ENCODE results near the gene DGKE. TPM values are rescaled to one million over a fixed set of nuclear protein-coding genes. Genes with fewer than 3 reads are reported as not detected.

The DGKE gene
- polyA plus RNA-seq, 12 donors = 3.2 to 16.0 (median 6.6) TPM; not detected in 1

GRCh38 chr17:56913000-56913311 is 79.0 kb downstream of the DGKE start:
- DNase-seq = no peak

GRCh38 chr17:56913353-56913866 is 79.5 kb downstream of the DGKE start:
- DNase-seq = no peak

- peak; percentile 83 for DNase-seq
These were observed 80.1 kb downstream of the DGKE start, which contains the start of gene TRIM25 for GRCh38 chr17:56913867-56914580. Gene TRIM25 (minus strand): TSS chr17:56914049. CDS start chr17:56913988, 61 bp downstream.

DNA sequence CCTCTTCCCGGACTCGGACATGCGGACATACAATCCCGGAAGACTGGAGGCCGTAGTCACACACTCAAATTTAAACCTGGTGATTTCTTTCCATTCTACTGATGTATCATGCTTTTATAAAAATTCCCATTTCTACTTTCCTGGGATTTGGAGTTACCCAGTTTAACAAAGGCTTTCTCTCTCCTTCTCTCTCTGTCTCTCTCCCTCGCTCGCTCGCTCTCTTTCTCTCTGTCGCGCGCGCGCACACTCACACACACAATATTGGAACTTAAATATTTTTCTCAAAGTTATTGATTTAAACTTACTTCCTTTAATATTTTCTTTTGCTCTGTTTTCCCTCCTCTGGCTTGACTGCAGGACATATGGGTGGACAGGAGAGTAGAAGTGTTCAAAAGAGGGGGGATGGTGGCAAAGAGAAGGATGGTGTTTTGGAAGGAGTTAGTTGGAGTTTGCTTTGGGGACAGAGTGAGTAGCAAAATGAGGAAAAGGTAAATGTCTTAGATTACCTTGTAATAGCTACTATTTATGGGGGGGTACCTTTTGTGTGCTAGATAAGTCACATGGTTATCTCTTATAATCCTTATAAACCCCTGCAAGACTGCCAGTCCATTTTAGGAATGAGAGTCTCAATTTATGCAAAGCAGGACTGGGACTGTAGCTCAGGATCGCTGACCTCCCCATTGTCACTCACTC is 80.8 kb downstream of the DGKE start:
- no peak for DNase-seq

DNA sequence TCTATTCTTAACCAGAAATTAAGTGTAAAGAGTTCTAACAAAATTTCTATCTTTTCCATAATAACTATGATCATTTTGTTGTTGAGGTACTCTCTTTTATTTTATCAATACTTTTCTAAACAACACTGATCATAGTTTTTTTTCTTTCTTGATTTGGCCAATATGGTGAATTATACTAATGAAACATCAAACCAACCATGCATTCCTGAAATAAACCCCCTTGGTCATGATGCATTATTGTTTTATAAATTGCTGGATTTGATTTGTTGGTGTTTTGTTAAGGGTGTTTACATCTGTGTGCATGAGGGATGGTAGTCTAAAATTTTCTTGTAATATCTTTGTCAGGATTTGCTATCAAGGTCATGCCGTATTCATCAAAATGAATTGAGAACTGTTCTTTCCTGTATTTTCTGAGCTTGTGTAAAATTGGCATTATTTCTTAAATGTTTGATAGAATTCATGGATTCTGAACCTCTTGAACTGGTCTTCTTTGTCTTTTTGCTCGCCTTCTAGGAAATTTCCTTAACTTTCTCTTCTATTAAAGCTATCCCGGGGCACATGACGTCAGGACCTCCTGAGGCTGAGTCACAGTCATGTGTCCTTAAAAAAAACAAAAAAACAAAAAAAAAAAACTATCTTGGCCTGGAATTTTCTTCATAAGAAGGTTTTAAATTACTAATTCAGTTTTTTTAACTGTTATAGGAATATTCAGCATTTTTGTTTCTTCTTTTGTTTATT is 83.8 kb downstream of the DGKE start:
- DNase-seq = no peak

GRCh38 chr17:56918916-56919315 is 85.0 kb downstream of the DGKE start:
- no peak for DNase-seq

Other genes with a start within 250 kb of the DGKE start
- 10 to 100 TPM in 1 of 12 donors, 1 to 10 TPM in 10, not detected in 1; 2.6 to 10.1 (median 5.0) TPM for gene NOG, start 240.5 kb upstream of the DGKE start, polyA plus RNA-seq (ENCODE audit: insufficient read length in 12 of 12)
- 1 to 10 TPM in 10 of 12 donors, not detected in 2; 1.4 to 3.6 (median 1.9) TPM for gene C17orf67, start 231 bp upstream of the DGKE start, polyA plus RNA-seq (ENCODE audit: insufficient read length in 12 of 12)
- 10 to 100 TPM in 11 of 12 donors, not detected in 1; 12.2 to 36.7 (median 15.4) TPM for gene TRIM25, start 79.9 kb downstream of the DGKE start, polyA plus RNA-seq (ENCODE audit: insufficient read length in 12 of 12)
- gene COIL, start 126.9 kb downstream of the DGKE start, polyA plus RNA-seq (ENCODE audit: insufficient read length in 12 of 12) = 10 to 100 TPM in 11 of 12 donors, not detected in 1; 16.2 to 22.0 (median 18.8) TPM
- gene SCPEP1, start 144.0 kb downstream of the DGKE start, polyA plus RNA-seq (ENCODE audit: insufficient read length in 12 of 12) = 10 to 100 TPM in 11 of 12 donors, not detected in 1; 10.8 to 25.0 (median 18.1) TPM